Activated CD8-positive, alpha-beta memory T cell treated with anti-CD3 and anti-CD28 coated beads, Interleukin-2, amount 50 U/mL, for 1 hour (primary cell): ENCODE measurements around the gene CAPN12.

Source experiments
- DNase-seq: peaks from one replicate; pipeline ENCODE4 v3.0.0-alpha.2; 2020; ENCODE audit errors: extremely low read depth

The CAPN12 gene

DNA sequence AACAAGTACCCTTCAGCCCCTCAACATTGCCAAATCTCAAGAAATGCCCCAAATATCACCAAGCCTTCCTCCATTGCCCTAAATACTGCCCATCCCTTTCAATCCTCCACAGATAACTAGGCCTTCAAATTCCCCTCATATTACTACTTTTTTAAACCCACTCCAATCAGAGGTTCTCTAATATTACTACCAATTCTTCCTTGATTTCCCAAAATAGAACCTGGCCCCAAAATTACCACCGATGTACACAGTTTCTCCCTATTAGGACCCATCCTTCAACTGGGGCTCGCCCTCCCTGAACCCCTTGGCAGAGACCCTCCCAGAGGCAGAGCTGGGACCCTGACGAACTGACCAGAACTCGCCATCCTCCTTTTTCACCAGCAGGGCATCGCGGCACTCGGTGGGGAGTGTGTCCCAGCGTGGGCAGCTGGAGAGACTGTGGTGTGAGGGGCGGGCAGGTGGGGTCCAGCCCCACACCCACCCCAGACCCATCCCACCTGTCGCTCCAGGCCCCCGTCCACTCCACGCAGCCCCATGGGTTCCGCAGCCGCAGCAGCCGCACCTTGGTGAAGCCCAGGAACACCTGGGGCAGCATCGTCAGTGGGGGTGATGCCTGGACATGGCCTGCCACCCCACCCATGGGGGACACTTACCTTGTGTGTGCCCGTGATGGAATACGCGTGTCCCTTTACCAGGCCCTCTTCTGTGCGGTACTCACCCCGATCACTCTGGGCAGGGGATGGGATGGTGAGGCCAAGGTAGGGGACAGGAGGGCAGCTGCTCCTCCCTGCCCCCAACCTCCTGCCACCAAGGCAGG, 6.1 kb downstream of the CAPN12 start:
- no peak for DNase-seq

DNA sequence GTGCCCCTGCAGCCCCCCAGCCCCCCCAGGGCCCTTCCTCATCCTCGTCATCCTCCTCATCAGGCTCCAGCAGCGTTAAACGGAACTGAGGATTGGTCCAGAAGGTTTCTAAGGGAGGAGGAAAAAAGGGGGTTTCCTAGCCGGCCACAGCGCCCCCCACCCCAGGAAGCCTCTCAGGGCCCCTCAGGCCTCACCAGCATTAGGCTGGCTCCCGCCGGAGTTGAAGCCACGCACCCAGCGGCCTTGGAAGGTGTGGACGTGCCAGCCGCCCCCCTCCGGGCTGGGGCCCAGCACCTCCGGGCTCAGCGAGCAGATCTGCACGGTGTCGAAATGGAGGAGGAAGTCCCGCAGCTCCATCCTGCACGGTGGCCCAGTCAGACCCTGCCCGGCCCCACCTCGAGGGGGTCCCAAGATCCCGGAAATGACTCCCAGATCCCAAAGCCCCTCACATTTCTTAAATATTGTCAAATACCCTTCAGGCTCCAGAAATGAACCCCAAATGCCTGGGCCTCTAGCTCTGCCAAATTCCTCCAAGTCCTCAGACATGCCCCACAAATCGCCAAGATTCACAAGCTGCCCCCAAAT, 6.9 kb downstream of the CAPN12 start:
- no peak for DNase-seq

DNA sequence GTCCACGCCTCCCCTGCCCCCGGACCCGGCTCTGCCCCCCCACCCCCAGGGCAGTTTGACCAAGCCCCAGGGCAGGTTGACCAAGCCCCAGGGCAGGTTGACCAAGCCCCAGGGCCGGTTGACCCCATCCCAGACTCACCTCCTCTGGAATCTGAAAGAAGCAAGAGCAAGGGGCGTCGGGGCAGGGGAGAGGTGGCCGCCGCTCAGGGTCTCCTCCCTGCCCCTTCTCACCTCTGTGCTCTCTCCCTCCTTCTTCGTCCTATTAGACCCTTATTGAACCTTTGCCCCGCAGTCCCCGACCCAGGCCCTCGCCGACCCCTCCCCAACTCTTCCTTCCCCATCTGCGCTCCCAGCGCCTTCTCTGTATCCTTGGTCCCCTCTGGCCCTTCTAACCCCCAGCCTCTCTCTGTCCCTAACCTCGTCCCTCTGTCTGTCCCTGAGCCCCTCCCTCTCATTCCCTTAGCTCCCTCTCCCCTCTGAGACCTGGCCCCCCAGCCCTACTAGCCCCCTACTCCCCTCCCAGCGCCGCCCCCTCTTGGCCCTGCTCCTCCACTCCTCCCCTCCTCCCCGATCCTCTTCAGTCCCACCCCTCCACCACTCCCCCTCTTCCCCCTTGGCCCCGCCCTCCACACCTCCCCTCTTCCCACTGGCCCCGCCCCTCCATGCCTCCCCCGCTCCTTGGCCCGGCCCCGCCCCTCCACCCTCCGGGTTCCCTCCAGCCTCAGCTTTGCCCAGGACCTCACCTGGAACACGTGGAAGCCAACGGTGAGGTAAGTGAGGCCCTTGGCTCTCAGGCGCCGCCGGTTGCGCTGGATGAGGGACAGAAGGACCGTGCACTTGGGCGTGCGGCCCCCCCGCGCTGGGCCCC, 7.6 kb downstream of the CAPN12 start:
- DNase-seq = peak; percentile 39

DNA sequence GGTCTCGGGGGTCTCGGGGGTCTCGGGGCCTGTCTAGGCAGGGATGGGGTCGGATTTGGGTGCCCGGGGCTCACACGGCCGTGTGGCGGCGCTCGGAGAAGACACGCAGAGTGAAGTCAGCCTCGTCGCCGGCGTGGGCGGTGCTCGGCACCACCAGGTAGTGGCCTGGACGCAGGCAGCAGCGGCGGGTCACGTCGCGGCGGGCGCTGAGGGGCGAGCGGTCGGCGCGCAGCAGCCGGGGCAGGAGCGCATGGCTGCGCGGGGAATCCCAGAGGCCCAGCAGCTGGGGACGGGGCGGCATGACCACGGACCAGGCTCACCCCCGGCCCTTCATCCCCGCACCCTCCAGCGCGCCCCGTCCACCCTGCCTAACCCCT, 8.2 kb downstream of the CAPN12 start:
- DNase-seq = no peak

DNA sequence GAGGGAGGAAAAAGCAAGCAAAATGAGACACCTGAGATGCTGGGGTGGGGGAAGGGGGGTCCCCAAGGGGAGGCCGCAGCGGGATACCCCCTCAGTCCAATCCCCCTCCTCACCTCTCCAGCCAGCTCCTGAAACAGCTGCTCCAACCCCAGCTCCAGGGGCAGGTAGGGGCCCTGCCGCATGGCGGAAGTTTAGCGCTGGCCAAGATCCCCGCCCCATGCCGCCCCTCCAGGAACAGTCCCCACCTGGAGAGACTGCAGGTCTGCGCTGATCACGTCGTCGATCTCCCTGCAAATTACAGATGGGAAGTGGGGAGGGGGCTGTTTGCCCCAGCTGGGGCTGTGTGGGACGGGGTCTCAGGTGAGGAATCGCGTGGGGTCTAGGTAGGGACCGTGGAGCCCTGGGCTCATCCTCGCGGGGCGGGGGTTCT, 9.0 kb downstream of the CAPN12 start:
- no peak for DNase-seq

DNA sequence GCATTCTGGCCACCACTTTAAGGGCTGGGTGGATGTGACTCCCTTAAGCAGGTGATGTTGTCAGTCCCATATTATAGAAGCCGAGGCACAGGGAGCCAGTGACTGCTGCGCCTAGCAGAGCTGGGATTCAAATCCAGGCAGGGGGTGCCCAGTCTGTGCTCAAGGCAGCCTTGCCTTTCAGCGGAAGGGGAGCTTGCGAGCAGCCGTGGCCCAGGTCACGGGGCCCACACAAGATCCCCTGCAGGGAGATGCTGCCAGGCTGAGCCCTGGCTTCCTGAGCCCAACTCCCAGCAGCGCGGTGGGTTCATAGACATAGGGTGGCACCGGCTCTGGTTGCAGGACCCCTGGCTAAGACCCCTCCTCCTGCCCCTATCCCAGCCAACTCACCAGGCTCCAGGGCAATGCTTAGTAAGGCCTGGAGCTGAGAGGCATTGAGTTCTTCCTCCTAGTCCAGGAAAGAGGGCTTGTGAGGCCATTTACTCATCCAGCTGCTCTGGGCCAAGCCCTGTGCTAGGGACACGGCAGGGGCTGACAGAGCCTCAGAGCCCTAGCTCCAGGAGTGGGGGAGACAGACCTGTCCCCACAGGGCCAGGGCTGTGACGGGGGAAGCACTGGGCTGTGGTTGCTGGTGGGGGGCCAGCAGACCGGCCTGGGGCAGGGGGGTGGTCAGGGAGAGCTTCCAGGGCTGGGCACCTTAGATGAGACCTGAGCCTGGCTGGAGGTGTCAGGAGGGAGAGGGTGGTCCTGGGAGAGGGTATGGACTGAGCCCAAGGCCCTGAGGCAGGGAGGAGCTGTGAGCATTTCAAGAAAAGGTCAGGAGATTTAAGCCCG, 9.6 kb downstream of the CAPN12 start:
- DNase-seq = no peak

DNA sequence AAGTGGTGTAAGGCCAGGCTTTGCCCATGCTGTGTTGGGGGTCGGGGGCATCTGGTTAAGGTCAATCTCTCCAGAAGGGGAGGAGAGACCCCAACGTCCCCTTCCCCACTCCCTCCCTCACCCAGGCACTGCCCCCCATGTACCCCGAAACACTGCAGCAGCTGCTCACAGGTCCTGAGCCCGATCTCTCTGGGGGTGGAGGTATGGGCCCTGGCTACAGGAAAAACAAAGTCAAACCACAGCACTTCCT, 10.2 kb downstream of the CAPN12 start:
- DNase-seq = no peak

DNA sequence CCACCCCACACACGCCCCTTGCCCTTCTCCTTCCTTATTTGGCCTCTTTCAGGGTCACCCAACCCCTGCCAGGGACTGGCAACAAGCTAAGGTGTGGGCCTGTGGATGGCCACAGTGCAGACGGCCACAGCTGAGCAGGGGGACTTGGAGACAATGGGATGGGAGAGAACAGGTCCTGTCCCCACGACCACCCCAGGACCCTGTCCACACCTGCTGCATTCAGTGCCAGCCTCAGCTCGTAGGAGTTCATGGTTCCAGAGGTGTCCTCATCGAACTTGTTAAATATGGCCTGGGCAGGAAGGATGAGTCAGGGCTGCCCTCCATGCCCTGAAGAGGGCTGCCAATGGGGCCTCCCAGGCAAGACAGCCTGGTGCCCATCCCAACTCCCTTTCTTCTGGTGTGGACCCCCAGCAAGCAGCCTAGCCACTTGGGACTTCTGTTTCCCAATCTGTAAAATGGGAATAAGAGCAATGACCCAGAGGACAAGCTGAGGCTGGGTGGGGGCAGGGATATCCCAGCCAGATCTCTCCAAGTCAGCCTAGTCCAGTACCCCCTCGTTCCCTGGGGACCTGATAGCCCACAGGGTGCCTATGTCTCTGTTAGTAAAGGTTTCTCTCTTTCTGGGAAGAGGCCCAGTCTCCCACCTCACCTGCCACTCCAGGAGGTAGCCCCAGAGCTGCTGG, 10.6 kb downstream of the CAPN12 start:
- DNase-seq = no peak

DNA sequence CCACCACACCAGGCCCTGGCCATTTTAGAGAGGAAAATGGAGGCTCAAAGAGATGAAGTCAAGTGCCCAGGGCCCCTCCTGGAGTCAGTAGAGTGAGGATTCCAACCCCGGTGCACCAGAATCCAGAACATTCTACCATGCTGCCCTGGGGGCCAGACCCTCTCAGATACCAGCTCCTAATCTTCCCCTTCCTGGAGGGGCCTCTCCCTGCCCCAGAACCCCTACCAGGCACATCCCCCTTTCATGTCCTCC, 11.1 kb downstream of the CAPN12 start:
- no peak for DNase-seq

DNA sequence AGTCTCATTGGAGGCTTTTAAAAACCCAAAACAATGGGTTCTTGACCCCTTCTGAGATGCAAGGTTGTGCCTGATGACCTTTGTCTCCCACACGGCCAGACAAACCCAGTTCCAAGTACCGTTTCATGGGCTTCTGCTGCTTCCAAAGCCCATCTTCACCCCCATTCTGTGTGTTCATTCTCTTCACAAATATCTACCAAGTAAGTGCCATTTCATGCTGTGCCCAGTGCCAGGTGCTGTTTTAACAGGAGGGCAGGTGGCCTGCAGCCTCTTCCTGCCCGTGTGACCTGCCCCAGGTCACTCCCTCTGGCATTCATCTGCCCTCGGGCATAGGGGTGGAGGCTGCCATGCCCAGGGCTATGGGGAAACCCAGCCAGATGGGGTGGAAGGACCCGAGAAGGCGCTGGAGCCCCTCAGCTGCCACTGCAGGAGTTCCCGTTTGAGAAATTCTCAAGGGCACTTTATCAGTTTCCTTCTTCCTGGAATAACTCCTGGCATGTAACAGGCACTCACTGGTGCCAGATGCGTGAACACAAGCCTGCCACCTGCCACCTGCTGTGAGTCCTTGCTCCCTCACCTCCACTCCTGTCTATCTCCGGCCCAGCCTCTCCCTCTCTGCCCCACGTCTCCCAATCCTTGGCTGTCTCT, 12.5 kb downstream of the CAPN12 start:
- no peak for DNase-seq

DNA sequence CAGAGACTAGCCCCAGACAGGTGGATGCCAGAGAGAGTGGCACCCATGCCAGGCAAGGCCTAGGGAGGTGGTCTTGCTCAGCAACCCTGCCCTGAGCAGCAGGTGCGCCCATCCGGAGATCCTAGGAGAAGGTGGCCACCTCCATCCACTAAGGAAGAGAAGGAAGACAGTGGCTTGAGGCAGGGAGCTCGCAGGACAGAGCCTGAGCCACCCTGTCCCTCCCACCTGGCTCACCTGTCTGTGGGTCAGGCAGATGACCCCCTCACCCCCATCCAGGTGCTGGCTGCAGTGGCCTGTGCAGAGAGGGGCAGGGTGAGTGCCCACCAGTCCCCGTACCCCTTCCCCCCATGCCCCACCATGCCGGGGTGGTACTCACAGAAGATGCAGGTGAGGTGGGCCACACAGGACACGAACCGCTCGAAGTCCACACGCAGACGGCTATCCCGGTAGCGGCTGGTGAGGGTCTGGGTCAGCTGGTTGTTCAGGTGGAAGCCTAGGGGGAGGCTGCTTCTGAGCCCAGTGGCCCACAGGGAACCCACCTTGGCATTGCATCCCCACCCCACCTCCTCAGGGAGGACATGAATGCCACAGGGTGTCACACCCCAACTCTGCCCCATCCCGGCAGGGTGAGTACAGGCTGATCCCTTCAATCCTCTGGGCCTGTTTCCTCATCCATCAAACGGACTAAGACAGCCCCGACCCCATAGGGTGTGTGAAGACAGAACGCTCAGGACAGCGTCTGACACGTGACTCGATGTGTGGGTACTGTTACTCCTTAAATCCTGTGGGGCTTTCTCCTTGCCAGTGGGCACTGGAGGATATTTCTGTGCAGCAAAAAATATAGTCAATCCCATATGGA, 13.3 kb downstream of the CAPN12 start:
- no peak for DNase-seq

DNA sequence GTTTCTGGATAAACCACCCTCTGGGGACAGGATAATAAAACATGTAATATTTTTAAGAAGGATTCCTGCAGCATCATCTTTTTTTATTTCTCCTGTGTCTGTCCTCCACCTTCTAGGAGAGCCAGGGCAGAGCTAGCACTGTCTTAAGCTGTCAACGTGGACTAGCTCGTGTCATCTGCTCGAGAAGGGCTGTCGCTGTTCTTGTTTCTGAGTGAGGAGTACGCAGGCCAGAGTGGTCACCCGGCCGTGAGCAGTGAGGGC, 13.9 kb downstream of the CAPN12 start:
- DNase-seq = no peak

DNA sequence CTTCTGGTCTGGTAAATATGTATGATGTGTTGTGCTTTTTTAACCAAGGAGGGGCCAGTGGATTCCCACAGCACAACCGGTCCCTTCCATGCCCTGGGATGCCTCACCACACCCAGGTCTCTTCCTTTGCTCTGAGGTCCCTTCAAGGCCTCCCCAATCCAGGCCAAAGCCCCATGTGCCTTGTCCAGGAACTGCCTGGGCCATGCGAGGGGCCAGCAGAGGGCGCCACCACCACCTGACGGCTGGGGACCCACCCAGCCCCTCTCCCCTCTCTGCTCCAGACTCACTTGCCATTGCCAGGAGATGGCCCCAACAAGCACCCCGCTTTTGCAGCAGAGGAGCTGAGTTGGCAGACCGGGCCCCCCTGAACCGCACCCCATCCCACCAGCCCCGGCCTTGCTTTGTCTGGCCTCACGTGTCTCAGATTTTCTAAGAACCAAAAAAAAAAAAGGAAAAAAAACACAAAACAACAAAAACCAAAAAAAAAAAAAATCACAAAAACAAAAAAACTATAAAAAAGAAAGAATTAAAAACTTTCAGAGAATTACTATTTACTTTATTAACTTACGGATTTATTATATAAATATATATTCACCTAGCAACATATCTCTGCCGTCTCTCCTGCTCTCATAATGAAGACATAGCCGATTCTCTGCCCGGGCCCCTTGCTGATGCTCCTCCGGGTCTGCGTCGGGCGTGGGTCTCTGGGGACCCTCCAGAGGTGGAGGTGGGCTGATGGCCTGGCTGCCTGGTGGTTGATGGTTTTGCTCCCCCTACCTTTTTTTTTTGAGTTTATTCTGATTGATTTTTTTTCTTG, 14.4 kb downstream of the CAPN12 start:
- DNase-seq = no peak

DNA sequence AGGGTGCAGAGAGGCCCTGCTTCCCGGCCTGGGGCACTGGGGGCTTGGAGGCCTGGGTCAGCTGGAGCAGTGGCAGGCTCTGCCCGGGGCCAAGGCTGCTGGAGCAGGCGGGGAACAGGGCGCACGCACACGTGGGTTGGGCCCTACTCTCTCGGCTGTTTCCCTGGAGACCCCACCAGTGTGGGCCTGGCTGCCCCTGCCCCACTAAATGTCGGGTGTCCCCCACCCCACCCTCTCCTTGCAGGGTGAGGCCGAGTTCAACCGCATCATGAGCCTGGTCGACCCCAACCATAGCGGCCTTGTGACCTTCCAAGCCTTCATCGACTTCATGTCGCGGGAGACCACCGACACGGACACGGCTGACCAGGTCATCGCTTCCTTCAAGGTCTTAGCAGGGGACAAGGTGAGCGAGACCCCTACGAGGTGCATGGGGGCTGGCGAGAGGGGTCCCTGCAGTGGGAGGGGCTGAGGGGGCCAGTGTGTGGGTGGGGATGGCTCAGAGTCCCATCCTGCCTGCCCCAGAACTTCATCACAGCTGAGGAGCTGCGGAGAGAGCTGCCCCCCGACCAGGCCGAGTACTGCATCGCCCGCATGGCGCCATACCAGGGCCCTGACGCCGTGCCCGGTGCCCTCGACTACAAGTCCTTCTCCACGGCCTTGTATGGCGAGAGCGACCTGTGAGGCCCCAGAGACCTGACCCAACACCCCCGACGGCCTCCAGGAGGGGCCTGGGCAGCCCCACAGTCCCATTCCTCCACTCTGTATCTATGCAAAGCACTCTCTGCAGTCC, 15.3 kb downstream of the CAPN12 start:
- DNase-seq = no peak

DNA sequence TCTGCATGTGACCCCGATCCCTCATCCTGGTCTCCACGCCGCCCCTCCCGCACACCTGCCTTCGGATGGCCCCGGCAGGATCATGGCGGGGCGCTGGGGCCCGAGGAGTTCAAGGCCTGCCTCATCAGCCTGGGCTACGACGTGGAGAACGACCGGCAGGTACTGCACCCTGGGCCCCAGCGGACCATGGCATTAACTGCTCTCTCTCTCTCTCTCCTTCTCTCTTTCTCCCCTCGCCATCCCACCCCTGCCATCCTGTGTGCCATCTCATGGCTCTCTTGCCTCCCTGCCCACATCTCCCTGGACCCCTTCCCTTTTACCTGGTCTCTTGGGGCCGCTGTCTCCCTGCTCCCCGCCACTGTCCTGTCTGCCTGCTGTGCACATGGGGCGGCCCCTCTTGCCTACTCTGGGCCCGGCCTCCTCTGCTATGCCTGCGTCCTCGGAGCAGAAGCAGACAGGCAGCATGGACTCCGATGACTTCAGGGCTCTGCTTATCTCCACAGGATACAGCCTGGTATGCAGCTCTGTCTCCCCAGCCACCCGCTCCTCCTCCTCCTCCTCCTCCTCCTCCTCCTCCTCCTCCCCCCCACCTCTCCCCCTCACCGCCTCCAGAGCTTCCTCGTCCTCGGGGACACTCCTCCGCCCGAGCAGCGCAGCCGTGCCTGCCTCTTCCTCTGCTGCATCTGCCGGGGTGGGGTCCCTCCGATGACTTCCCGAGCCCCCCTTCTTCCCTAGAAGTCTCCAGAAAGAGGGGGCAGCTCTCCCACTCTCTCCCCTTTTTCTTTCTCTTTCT, 16.2 kb downstream of the CAPN12 start:
- no peak for DNase-seq

DNA sequence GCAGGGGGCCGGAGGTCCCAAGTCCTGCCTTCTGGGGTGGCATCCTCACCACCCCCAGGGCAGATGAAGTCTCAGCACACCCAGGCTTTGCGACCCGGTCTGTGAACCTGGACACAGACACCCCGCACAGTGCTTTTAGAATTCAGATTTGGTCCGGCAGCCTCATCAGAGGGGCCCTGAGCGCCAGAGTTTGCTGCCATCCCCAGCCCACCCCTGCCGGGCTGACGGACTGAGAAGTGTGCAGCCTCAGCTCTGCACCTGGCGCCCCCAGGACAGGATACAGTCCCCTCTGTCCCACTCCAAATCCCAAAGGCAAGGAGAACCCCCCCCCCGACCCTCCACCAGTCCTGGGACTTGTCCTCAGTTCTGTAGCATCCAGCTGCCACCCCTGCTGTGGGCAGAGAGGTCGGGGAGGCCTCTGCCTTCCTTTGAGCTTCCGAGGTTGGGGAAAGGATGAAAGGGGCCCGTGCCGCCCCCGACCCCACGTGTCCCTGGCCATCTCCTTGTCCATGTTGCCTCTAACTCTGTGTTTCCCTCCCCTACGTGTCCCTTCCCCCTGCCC, 16.9 kb downstream of the CAPN12 start:
- no peak for DNase-seq

DNA sequence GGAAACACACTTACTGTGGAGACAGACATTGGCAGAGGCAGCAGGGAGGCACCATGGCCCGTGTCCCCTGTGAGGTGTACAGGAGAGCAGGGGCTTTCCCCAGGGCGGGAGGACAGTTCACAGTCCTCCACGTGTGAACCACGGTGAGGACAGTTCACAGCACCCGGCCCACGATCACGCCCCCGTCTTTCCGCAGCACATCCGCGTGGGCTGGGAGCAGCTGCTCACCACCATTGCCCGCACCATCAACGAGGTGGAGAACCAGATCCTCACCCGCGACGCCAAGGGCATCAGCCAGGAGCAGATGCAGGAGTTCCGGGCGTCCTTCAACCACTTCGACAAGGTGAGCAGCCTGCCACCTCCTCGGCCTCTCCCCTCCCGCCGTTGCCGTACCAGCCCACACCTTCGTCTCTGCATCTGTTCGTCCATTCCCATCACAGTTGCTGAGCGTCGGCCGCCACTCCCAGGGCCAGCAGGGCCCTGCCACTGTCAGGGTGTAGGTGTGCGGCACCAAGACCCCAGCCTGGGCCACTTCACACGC, 17.4 kb downstream of the CAPN12 start:
- no peak for DNase-seq

DNA sequence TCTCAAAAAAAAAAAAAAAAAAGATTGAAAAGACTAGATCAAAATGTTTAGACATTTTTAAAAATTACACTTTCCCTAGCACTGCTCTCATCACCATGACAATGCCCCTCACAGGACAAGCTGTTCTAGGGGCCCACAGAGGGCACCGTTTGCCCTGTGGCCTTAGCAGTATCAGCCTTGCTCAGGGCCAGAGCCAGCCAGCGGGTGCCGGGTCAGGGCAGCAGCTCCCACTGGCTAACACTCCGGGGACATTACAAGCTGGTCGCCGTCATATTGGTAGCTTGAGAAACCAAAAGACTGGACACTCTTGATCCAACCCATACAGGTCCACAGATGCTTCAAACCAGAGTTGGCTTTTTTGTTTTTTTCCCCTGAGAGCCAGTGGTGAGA, 18.0 kb downstream of the CAPN12 start:
- no peak for DNase-seq
